ENCODE data around the gene OGFOD3.
"Not testable (repeated sequence)": the region's sequence is repeated elsewhere in the genome, so short reads cannot be mapped to it uniquely, and the experiment has no call there.

OGFOD3 gene

GRCh38 chr17:82386881-82387704 is 31.3 kb downstream of the OGFOD3 start:
- no peak for DNase-seq (ENCODE audit: low read depth in 2 of 2)

- DNase-seq (ENCODE audit: low read depth in 2 of 2), result no peak
These were observed 32.0 kb downstream of the OGFOD3 start for GRCh38 chr17:82386255-82386831.

- DNase-seq (ENCODE audit: low read depth in 2 of 2), result no peak
These were observed 32.7 kb downstream of the OGFOD3 start for GRCh38 chr17:82385559-82386254.

- no peak for DNase-seq (ENCODE audit: low read depth in 2 of 2)
These were observed 33.5 kb downstream of the OGFOD3 start for GRCh38 chr17:82384730-82385481.

- no peak for DNase-seq (ENCODE audit: low read depth in 2 of 2)
These were observed 34.2 kb downstream of the OGFOD3 start for GRCh38 chr17:82384051-82384729.

GRCh38 chr17:82383411-82383810 is 35.0 kb downstream of the OGFOD3 start:
- no peak for DNase-seq (ENCODE audit: low read depth in 2 of 2)

GRCh38 chr17:82382933-82383255 is 35.5 kb downstream of the OGFOD3 start:
- DNase-seq (ENCODE audit: low read depth in 2 of 2), result no peak

GRCh38 chr17:82382220-82382932 is 36.0 kb downstream of the OGFOD3 start:
- not testable (repeated sequence) for DNase-seq (ENCODE audit: low read depth in 2 of 2)

GRCh38 chr17:82381703-82382009 is 36.7 kb downstream of the OGFOD3 start:
- not testable (repeated sequence) for DNase-seq (ENCODE audit: low read depth in 2 of 2)

- no peak for DNase-seq (ENCODE audit: low read depth in 2 of 2)
These were observed 37.3 kb downstream of the OGFOD3 start for GRCh38 chr17:82380860-82381702.

GRCh38 chr17:82378741-82379021 is 39.7 kb downstream of the OGFOD3 start:
- no peak for DNase-seq (ENCODE audit: low read depth in 2 of 2)

- DNase-seq (ENCODE audit: low read depth in 2 of 2), result no peak
These were observed 40.3 kb downstream of the OGFOD3 start for GRCh38 chr17:82377924-82378740.

GRCh38 chr17:82377294-82377693 is 41.1 kb downstream of the OGFOD3 start:
- not testable (repeated sequence) for DNase-seq (ENCODE audit: low read depth in 2 of 2)

- no peak for DNase-seq (ENCODE audit: low read depth in 2 of 2)
These were observed 42.2 kb downstream of the OGFOD3 start for GRCh38 chr17:82376042-82376730.

- no peak for DNase-seq (ENCODE audit: low read depth in 2 of 2)
These were observed 42.9 kb downstream of the OGFOD3 start for GRCh38 chr17:82375359-82376041.

- DNase-seq (ENCODE audit: low read depth in 2 of 2), result no peak
These were observed 43.6 kb downstream of the OGFOD3 start for GRCh38 chr17:82374626-82375331.

GRCh38 chr17:82373731-82374625 is 44.4 kb downstream of the OGFOD3 start:
- no peak for DNase-seq (ENCODE audit: low read depth in 2 of 2)

Measured in stimulated activated CD8-positive, alpha-beta memory T cell treated with anti-CD3 and anti-CD28 coated beads, Interleukin-15, amount 100 ng/mL, for 4 hours (primary cell).